ENCODE results near the gene TLE4. TPM values are rescaled to one million over a fixed set of nuclear protein-coding genes. Genes with fewer than 3 reads are reported as not detected.

The TLE4 gene
- total and polyA plus RNA-seq, 2 donors (not counting 1 experiment from before 2014, with no cell fraction given), result 34.7 to 57.3 TPM

- Histone ChIP-seq H4K20me1 (ENCODE audit: control insufficient read depth, insufficient read depth, low read length, poor library complexity, severe bottlenecking) (no peaks in the 10 kb centered on the region), H3K9ac (ENCODE audit: low read length) (no peak overlapping the region), H3K79me2 (ENCODE audit: control insufficient read depth, insufficient read depth, low read length) (no peaks in the 10 kb centered on the region), H3K36me3 (replicated peaks in 1 of 2; ENCODE audit: control extremely low read depth in 1 of 2, control insufficient read depth in 1 of 2, extremely low read depth in 1 of 2, insufficient read depth in 2 of 2, low read length in 1 of 2) (no peaks in the 10 kb centered on the region), H3K27ac (ENCODE audit: low read length in 2 of 2) (no peak overlapping the region), H3K9me3 (ENCODE audit: control extremely low read depth in 1 of 3, control insufficient read depth in 2 of 3, insufficient read depth in 1 of 3, low read length in 2 of 3) (peaks cover 0 to 5% (median 3%) of the 10 kb centered on the region in 3 donors), H3K4me2 (replicated peaks; ENCODE audit: low read depth, low read length, poor library complexity, severe bottlenecking) (no peak overlapping the region), H3K4me1 (ENCODE audit: control insufficient read depth in 2 of 2, insufficient read depth in 2 of 2, low read length in 2 of 2) (no peaks in the 10 kb centered on the region), H2AFZ (ENCODE audit: insufficient read depth, low read depth, low read length, poor library complexity, severe bottlenecking) (no peak overlapping the region), H3K4me3 (ENCODE audit: control extremely low read depth in 1 of 5, extremely low read depth in 1 of 5, insufficient read depth in 1 of 5, low read depth in 2 of 5, low read length in 4 of 5) (no peak overlapping the region), H3K27me3 (replicated peaks in 1 of 4; ENCODE audit: control extremely low read depth in 1 of 4, control insufficient read depth in 3 of 4, insufficient read depth in 4 of 4, low read length in 3 of 4) (no peaks in the 10 kb centered on the region)
- ATAC-seq (ENCODE audit: low read depth), result no peak
- Mint-ChIP-seq H3K27me3 (peaks cover 7% of the 10 kb centered on the region), H3K27ac (no peak overlapping the region), H3K4me1 (no peaks in the 10 kb centered on the region), H3K4me3 (no peak overlapping the region), H3K9me3 (ENCODE audit: insufficient read depth) (no peaks in the 10 kb centered on the region)
- 87% methylated on average over 3 of the region's 4 CpGs for WGBS (ENCODE audit: insufficient coverage)
- intact Hi-C loops (cut with micrococcal nuclease), result no loop called here
- TF ChIP-seq EZH2 (IDR thresholded peaks at IDR 0.05; ENCODE audit: borderline replicate concordance, insufficient read depth, low read depth, low read length, poor library complexity, severe bottlenecking) (no peak), CTCF (IDR thresholded peaks at IDR 0.05) (no peak)
- ChIA-PET CTCF (no interaction called here), POLR2A (no interaction called here)
- no peak for DNase-seq
Measured at GRCh38 chr9:79522793-79523192, 49.0 kb upstream of the TLE4 start.

- Histone ChIP-seq H3K4me1 (ENCODE audit: control insufficient read depth in 2 of 2, insufficient read depth in 2 of 2, low read length in 2 of 2) (no peaks in the 10 kb centered on the region), H3K4me3 (ENCODE audit: control extremely low read depth in 1 of 5, extremely low read depth in 1 of 5, insufficient read depth in 1 of 5, low read depth in 2 of 5, low read length in 4 of 5) (no peak overlapping the region), H3K4me2 (replicated peaks; ENCODE audit: low read depth, low read length, poor library complexity, severe bottlenecking) (no peak overlapping the region), H3K9ac (ENCODE audit: low read length) (no peak overlapping the region), H3K36me3 (replicated peaks in 1 of 2; ENCODE audit: control extremely low read depth in 1 of 2, control insufficient read depth in 1 of 2, extremely low read depth in 1 of 2, insufficient read depth in 2 of 2, low read length in 1 of 2) (no peaks in the 10 kb centered on the region), H3K79me2 (ENCODE audit: control insufficient read depth, insufficient read depth, low read length) (no peaks in the 10 kb centered on the region), H3K9me3 (ENCODE audit: control extremely low read depth in 1 of 3, control insufficient read depth in 2 of 3, insufficient read depth in 1 of 3, low read length in 2 of 3) (peaks cover 0 to 5% (median 3%) of the 10 kb centered on the region in 3 donors), H2AFZ (ENCODE audit: insufficient read depth, low read depth, low read length, poor library complexity, severe bottlenecking) (no peak overlapping the region), H3K27ac (ENCODE audit: low read length in 2 of 2) (no peak overlapping the region), H4K20me1 (ENCODE audit: control insufficient read depth, insufficient read depth, low read length, poor library complexity, severe bottlenecking) (no peaks in the 10 kb centered on the region), H3K27me3 (replicated peaks in 1 of 4; ENCODE audit: control extremely low read depth in 1 of 4, control insufficient read depth in 3 of 4, insufficient read depth in 4 of 4, low read length in 3 of 4) (no peaks in the 10 kb centered on the region)
- DNase-seq, result no peak
- H3K27me3 Mint-ChIP-seq, result peaks cover 7% of the 10 kb centered on the region
- ATAC-seq (ENCODE audit: low read depth), result no peak
- intact Hi-C loops (cut with micrococcal nuclease), result no loop called here
- H3K4me1 Mint-ChIP-seq, result no peaks in the 10 kb centered on the region
- ChIA-PET POLR2A (no interaction called here), CTCF (no interaction called here)
- H3K4me3 Mint-ChIP-seq, result no peak overlapping the region
- no peak overlapping the region for H3K27ac Mint-ChIP-seq
- no peaks in the 10 kb centered on the region for H3K9me3 Mint-ChIP-seq (ENCODE audit: insufficient read depth)
- TF ChIP-seq CTCF (IDR thresholded peaks at IDR 0.05) (no peak), EZH2 (IDR thresholded peaks at IDR 0.05; ENCODE audit: borderline replicate concordance, insufficient read depth, low read depth, low read length, poor library complexity, severe bottlenecking) (no peak)
Measured at GRCh38 chr9:79524266-79524665, 47.5 kb upstream of the TLE4 start.

Measured in B cell (primary cell).